HUES48 (cell line): ENCODE results near the gene GSTO1.
A peak's percentile ranks its signal among the peaks of the same experiment; 100 is the strongest.

Experiments
- H3K27ac ChIP-seq: one replicate; pipeline ENCODE4 v1.7.0; 2013; ENCODE audit warnings: low read depth, low read length, inconsistent platforms
- H3K27me3 ChIP-seq: 2 replicates; pipeline ENCODE4 v1.6.1; 2013; ENCODE audit warnings: mild to moderate bottlenecking, low read length; ENCODE audit not compliant: control insufficient read depth, insufficient read depth
- H3K36me3 ChIP-seq: 2 replicates; pipeline ENCODE4 v1.6.1; 2013; ENCODE audit warnings: low read length; ENCODE audit not compliant: control insufficient read depth, insufficient read depth
- H3K4me1 ChIP-seq: 2 replicates; pipeline ENCODE4 v1.6.1; 2013; ENCODE audit warnings: mild to moderate bottlenecking, low read length; ENCODE audit not compliant: control insufficient read depth, insufficient read depth
- H3K4me3 ChIP-seq: 2 replicates; pipeline ENCODE4 v1.5.1; 2013; ENCODE audit warnings: mild to moderate bottlenecking, low read depth, low read length
- H3K9ac ChIP-seq: 2 replicates; pipeline ENCODE4 v1.6.1; 2013; ENCODE audit warnings: mild to moderate bottlenecking, low read depth, low read length, moderate library complexity
- H3K9me3 ChIP-seq: 2 replicates; pipeline ENCODE4 v1.6.1; 2013; ENCODE audit warnings: low read length; ENCODE audit not compliant: control insufficient read depth, insufficient read depth

GSTO1 gene

GRCh38 chr10:104274762-104275721 is 20.4 kb downstream of the GSTO1 start:
- Histone ChIP-seq H3K27ac (no peak overlapping the region), H3K4me3 (peak overlapping the region; percentile 57), H3K9me3 (no peaks in the 10 kb centered on the region), H3K4me1 (no peaks in the 10 kb centered on the region), H3K27me3 (peaks cover 11% of the 10 kb centered on the region), H3K9ac (peak overlapping the region; percentile 36; the same call in 1 of the 2 replicates), H3K36me3 (no peaks in the 10 kb centered on the region)

GRCh38 chr10:104276192-104276591 is 21.5 kb downstream of the GSTO1 start:
- H3K9ac ChIP-seq: no peak overlapping the region
- H3K27me3 ChIP-seq: peaks cover 11% of the 10 kb centered on the region
- no peak overlapping the region for H3K4me3 ChIP-seq
- no peaks in the 10 kb centered on the region for H3K4me1 ChIP-seq
- no peaks in the 10 kb centered on the region for H3K9me3 ChIP-seq
- no peaks in the 10 kb centered on the region for H3K36me3 ChIP-seq
- no peak overlapping the region for H3K27ac ChIP-seq

- H3K9me3 ChIP-seq: no peaks in the 10 kb centered on the region
- H3K4me3 ChIP-seq: no peak overlapping the region
- H3K4me1 ChIP-seq: no peaks in the 10 kb centered on the region
- peaks cover 11% of the 10 kb centered on the region for H3K27me3 ChIP-seq
- H3K27ac ChIP-seq: no peak overlapping the region
- H3K9ac ChIP-seq: no peak overlapping the region
- no peaks in the 10 kb centered on the region for H3K36me3 ChIP-seq
Observed at GRCh38 chr10:104277785-104278184, 23.1 kb downstream of the GSTO1 start.

GRCh38 chr10:104279550-104280259 is 25.0 kb downstream of the GSTO1 start:
- H3K9me3 ChIP-seq: no peaks in the 10 kb centered on the region
- H3K4me1 ChIP-seq: no peaks in the 10 kb centered on the region
- H3K4me3 ChIP-seq: no peak overlapping the region
- peaks cover 11% of the 10 kb centered on the region for H3K27me3 ChIP-seq
- H3K36me3 ChIP-seq: no peaks in the 10 kb centered on the region
- no peak overlapping the region for H3K27ac ChIP-seq
- no peak overlapping the region for H3K9ac ChIP-seq

- Histone ChIP-seq H3K9ac (no peak overlapping the region), H3K4me1 (no peaks in the 10 kb centered on the region), H3K27ac (no peak overlapping the region)
Observed at GRCh38 chr10:104281694-104282093, 27.0 kb downstream of the GSTO1 start.

GRCh38 chr10:104284846-104285245 is 30.2 kb downstream of the GSTO1 start:
- Histone ChIP-seq H3K9ac (no peak overlapping the region), H3K9me3 (no peaks in the 10 kb centered on the region), H3K27me3 (no peaks in the 10 kb centered on the region), H3K27ac (no peak overlapping the region), H3K4me3 (no peak overlapping the region), H3K36me3 (no peaks in the 10 kb centered on the region), H3K4me1 (no peaks in the 10 kb centered on the region)

More at GRCh38 chr10:104281694-104282093, 27.0 kb downstream of the GSTO1 start:
- Histone ChIP-seq H3K9me3 (no peaks in the 10 kb centered on the region), H3K36me3 (no peaks in the 10 kb centered on the region), H3K4me3 (no peak overlapping the region), H3K27me3 (no peaks in the 10 kb centered on the region)

GRCh38 chr10:104286939-104287338 is 32.2 kb downstream of the GSTO1 start:
- H3K27ac ChIP-seq: no peak overlapping the region
- no peak overlapping the region for H3K9ac ChIP-seq
- H3K27me3 ChIP-seq: no peaks in the 10 kb centered on the region
- no peaks in the 10 kb centered on the region for H3K9me3 ChIP-seq
- H3K36me3 ChIP-seq: no peaks in the 10 kb centered on the region
- H3K4me1 ChIP-seq: peaks cover 7% of the 10 kb centered on the region
- no peak overlapping the region for H3K4me3 ChIP-seq

GRCh38 chr10:104288355-104288754 is 33.7 kb downstream of the GSTO1 start:
- Histone ChIP-seq H3K36me3 (no peaks in the 10 kb centered on the region), H3K4me3 (no peak overlapping the region), H3K27ac (no peak overlapping the region), H3K4me1 (peaks cover 10% of the 10 kb centered on the region), H3K27me3 (no peaks in the 10 kb centered on the region), H3K9me3 (no peaks in the 10 kb centered on the region), H3K9ac (no peak overlapping the region)

GRCh38 chr10:104291439-104291951 is 36.8 kb downstream of the GSTO1 start:
- H3K9ac ChIP-seq: no peak overlapping the region
- no peak overlapping the region; the same call in 1 of the 2 replicates for H3K4me3 ChIP-seq
- peak overlapping the region; percentile 46 for H3K27ac ChIP-seq

GRCh38 chr10:104293011-104293410 is 38.3 kb downstream of the GSTO1 start:
- no peaks in the 10 kb centered on the region for H3K9me3 ChIP-seq
- no peaks in the 10 kb centered on the region for H3K36me3 ChIP-seq
- no peaks in the 10 kb centered on the region for H3K27me3 ChIP-seq
- no peak overlapping the region for H3K4me3 ChIP-seq
- peaks cover 10% of the 10 kb centered on the region for H3K4me1 ChIP-seq
- no peak overlapping the region for H3K27ac ChIP-seq
- H3K9ac ChIP-seq: no peak overlapping the region

More at GRCh38 chr10:104291439-104291951, 36.8 kb downstream of the GSTO1 start:
- Histone ChIP-seq H3K27me3 (no peaks in the 10 kb centered on the region), H3K9me3 (no peaks in the 10 kb centered on the region), H3K4me1 (peaks cover 10% of the 10 kb centered on the region), H3K36me3 (no peaks in the 10 kb centered on the region)
